SK-N-SH (cell line): ENCODE measurements around the gene MEN1. TPM values are rescaled to one million over a fixed set of nuclear protein-coding genes. Genes with fewer than 3 reads are reported as not detected.

Experiments
- CTCF ChIA-PET: fragments of 300-600, 350-600 bp; formaldehyde crosslinking; extraction: SDS; loops from one replicate; lab custom pipeline; 2021; lab: Yijun Ruan, JAX
- POLR2A ChIA-PET: fragments of 350-600 bp; sonication (Branson Sonifier 250); formaldehyde crosslinking; extraction: SDS; loops from one replicate; lab custom pipeline; 2020; ENCODE audit warnings: antibody characterized with exemption, inconsistent platforms; lab: Yijun Ruan, JAX
- DNase-seq: peaks from one replicate; pipeline ENCODE4 v3.0.0; 2012
- H2AFZ ChIP-seq: fragments of 200-600 bp; sonication (generic); 2 replicates; pipeline ENCODE4 v1.8.1; 2016; ENCODE audit warnings: antibody characterized with exemption, mild to moderate bottlenecking, low read depth
- H3F3A ChIP-seq: fragments of 200-600 bp; sonication (generic); replicated peaks from 2 replicates; pipeline ENCODE3; 2016; ENCODE audit warnings: antibody characterized with exemption, mild to moderate bottlenecking; ENCODE audit not compliant: insufficient read depth
- H3K27ac ChIP-seq, 2 experiments: fragments of 200-500 bp in 1 of 2; fragments of 200-600 bp in 1 of 2; sonication (Bioruptor generic) in 1 of 2; sonication (generic), shearing (Covaris generic) in 1 of 2; 2 replicates each; pipeline versions ENCODE4 v1.5.1 to v1.6.1; 2014 to 2016; ENCODE audit warnings: low read depth in 2 of 2, inconsistent platforms in 1 of 2, low read length in 1 of 2, mild to moderate bottlenecking in 1 of 2, mixed read lengths in 1 of 2
- H3K27me3 ChIP-seq: fragments of 200-600 bp; sonication (generic), shearing (Covaris generic); 2 replicates; pipeline ENCODE4 v1.6.1; 2016; ENCODE audit warnings: mixed run types; ENCODE audit not compliant: insufficient read depth
- H3K36me3 ChIP-seq, 2 experiments: fragments of 200-500 bp in 1 of 2; fragments of 200-600 bp in 1 of 2; sonication (Bioruptor generic) in 1 of 2; sonication (generic) in 1 of 2; replicated peaks in 1 of 2; 2 replicates each; pipeline versions ENCODE3 to v1.5.1; 2014 to 2016; ENCODE audit warnings: low read length in 1 of 2, mild to moderate bottlenecking in 1 of 2; ENCODE audit not compliant: insufficient read depth in 2 of 2, control insufficient read depth in 1 of 2
- H3K4me1 ChIP-seq, 2 experiments: fragments of 200-500 bp in 1 of 2; fragments of 200-600 bp in 1 of 2; sonication (Bioruptor generic) in 1 of 2; sonication (generic), shearing (Covaris generic) in 1 of 2; 2 replicates each; pipeline versions ENCODE4 v1.5.1 to v1.6.1; 2014 to 2016; ENCODE audit warnings: low read depth in 1 of 2, low read length in 1 of 2, mixed run types in 1 of 2; ENCODE audit not compliant: insufficient read depth in 2 of 2, control insufficient read depth in 1 of 2
- H3K4me2 ChIP-seq: fragments of 200-600 bp; sonication (generic), shearing (Covaris generic); 2 replicates; pipeline ENCODE4 v1.6.1; 2017; ENCODE audit warnings: mixed run types
- H3K4me3 ChIP-seq, 2 experiments: fragments of 200-500 bp in 1 of 2; fragments of 200-600 bp in 1 of 2; sonication (Bioruptor generic) in 1 of 2; sonication (generic), shearing (Covaris generic) in 1 of 2; 2 replicates each; pipeline versions ENCODE4 v1.5.1 to v1.8.1; 2014 to 2016; ENCODE audit warnings: low read depth in 2 of 2, inconsistent platforms in 1 of 2, low read length in 1 of 2, mild to moderate bottlenecking in 1 of 2, mixed read lengths in 1 of 2, moderate library complexity in 1 of 2
- H3K79me2 ChIP-seq: fragments of 200-600 bp; sonication (generic); 2 replicates; pipeline ENCODE4 v1.8.1; 2017; ENCODE audit warnings: mild to moderate bottlenecking; ENCODE audit not compliant: insufficient read depth
- H3K9ac ChIP-seq: fragments of 200-600 bp; sonication (generic); 2 replicates; pipeline ENCODE4 v1.6.1; 2017; ENCODE audit warnings: mixed run types
- H3K9me2 ChIP-seq: fragments of 200-600 bp; sonication (generic); 2 replicates; pipeline ENCODE4 v1.6.1; 2017; ENCODE audit warnings: mixed run types
- H3K9me3 ChIP-seq: fragments of 200-600 bp; sonication (generic); 2 replicates; pipeline ENCODE4 v1.6.1; 2017; ENCODE audit warnings: mixed run types, mild to moderate bottlenecking, moderate library complexity
- H4K20me1 ChIP-seq: fragments of 200-600 bp; sonication (generic); 2 replicates; pipeline ENCODE4 v1.6.1; 2017; ENCODE audit warnings: mild to moderate bottlenecking, mixed run types; ENCODE audit not compliant: insufficient read depth
- FOSL2 ChIP-seq: IDR thresholded peaks from 2 replicates; pipeline ENCODE4 v1.4.0; 2012; ENCODE audit warnings: low read depth, mild to moderate bottlenecking, moderate library complexity, borderline replicate concordance
- FOXJ3 ChIP-seq: sonication (generic); formaldehyde crosslinking; IDR thresholded peaks from 2 replicates; pipeline ENCODE4 v1.5.1; 2020; ENCODE audit warnings: mild to moderate bottlenecking, missing genetic modification reagents
- GABPA ChIP-seq: IDR thresholded peaks from 2 replicates; pipeline ENCODE4 v1.4.0; 2012; ENCODE audit warnings: low read depth, mild to moderate bottlenecking
- JUND ChIP-seq: IDR thresholded peaks from 2 replicates; pipeline ENCODE4 v1.4.0; 2012
- RFX5 ChIP-seq: IDR thresholded peaks from 2 replicates; pipeline ENCODE4 v1.6.1; 2012; ENCODE audit warnings: mild to moderate bottlenecking, improper control_type of control experiment, low read length
- TCF12 ChIP-seq: IDR thresholded peaks from 2 replicates; pipeline ENCODE4 v1.4.0; 2012
- WGBS: methylation state at CpG from one replicate; pipeline ENCODE4 v1.1.6; 2017; ENCODE audit warnings: low lambda C conversion rate; 5-methylcytosine and 5-hydroxymethylcytosine counted together
- polyA plus RNA-seq, 3 experiments: library from polyadenylated mRNA; depleted of rRNA; stranded (reverse); fragments of >200 nt; gene quantifications; 2 replicates each; pipeline ENCODE4 v1.2.3, GENCODE V29; 2012
- TF ChIP-seq, protein P1 (sequence below): fragments of 200-600 bp; sonication (generic); IDR thresholded peaks from 2 replicates; pipeline ENCODE4 v1.6.1; 2017; ENCODE audit warnings: antibody characterized with exemption, mild to moderate bottlenecking, moderate library complexity
- TF ChIP-seq, protein P2 (sequence below): IDR thresholded peaks from 2 replicates; pipeline ENCODE4 v1.4.0; 2012; ENCODE audit warnings: low read depth
- TF ChIP-seq, protein P3 (sequence below): IDR thresholded peaks from 2 replicates; pipeline ENCODE4; 2012

The MEN1 gene
- polyA plus RNA-seq, 1 of the 3 experiments (the other 2 are of a cell fraction) = 52.9 TPM

DNA sequence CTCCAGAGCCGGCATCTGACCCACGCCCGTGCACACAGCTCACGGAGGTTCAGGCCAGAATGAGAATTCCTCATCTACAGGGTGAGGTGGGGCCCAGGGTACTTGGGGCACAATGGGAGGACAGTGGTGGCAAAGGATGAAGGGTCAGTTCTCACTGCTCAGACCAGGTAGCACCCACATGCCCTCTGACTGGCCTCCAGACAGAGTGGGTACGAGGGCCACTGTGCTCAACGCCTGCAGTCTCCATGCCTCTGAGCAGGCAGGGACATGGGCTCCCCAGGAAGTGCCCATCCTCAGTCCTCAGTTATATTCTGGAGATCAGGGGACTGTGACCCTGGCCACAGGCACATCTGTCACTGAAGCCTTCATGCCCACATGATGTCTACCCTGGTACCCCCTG lies 47.1 kb upstream of the MEN1 start:
- Histone ChIP-seq H3K9me3 (no peaks in the 10 kb centered on the region), H3K9me2 (no peaks in the 10 kb centered on the region), H3K27me3 (no peaks in the 10 kb centered on the region), H2AFZ (no peak overlapping the region), H3K36me3 (peaks cover 7 to 27% of the 10 kb centered on the region in 2 experiments), H3K4me2 (no peak overlapping the region), H3K27ac (no peak overlapping the region; a peak in 1 of 4 replicates), H3K79me2 (peaks cover 46% of the 10 kb centered on the region), H3K9ac (no peak overlapping the region), H3K4me1 (peaks cover 11 to 28% of the 10 kb centered on the region in 2 experiments; a peak in 3 of 4 replicates), H3K4me3 (no peak overlapping the region), H4K20me1 (peaks cover 10% of the 10 kb centered on the region; the same call in 1 of the 2 replicates), H3F3A (peaks cover 11% of the 10 kb centered on the region)
- 97% methylated on average over 4 of the region's 6 CpGs for WGBS
- ChIA-PET POLR2A (interaction anchor here (2.4 kb wide), 1 partner anchor 21 kb away, joined by 8 read pairs; the partner anchor contains the start of gene EHD1), CTCF (interaction anchor here (0.8 to 3.9 kb wide), 6 partner anchors 9 to 169 kb away, joined by 3 to 18 read pairs (median 3); no protein-coding TSS in a partner anchor)
- TF ChIP-seq FOXJ3 (CRISPR knock-in tag) = no peak
- no peak for TF ChIP-seq GABPA
- TF ChIP-seq, protein P1, sequence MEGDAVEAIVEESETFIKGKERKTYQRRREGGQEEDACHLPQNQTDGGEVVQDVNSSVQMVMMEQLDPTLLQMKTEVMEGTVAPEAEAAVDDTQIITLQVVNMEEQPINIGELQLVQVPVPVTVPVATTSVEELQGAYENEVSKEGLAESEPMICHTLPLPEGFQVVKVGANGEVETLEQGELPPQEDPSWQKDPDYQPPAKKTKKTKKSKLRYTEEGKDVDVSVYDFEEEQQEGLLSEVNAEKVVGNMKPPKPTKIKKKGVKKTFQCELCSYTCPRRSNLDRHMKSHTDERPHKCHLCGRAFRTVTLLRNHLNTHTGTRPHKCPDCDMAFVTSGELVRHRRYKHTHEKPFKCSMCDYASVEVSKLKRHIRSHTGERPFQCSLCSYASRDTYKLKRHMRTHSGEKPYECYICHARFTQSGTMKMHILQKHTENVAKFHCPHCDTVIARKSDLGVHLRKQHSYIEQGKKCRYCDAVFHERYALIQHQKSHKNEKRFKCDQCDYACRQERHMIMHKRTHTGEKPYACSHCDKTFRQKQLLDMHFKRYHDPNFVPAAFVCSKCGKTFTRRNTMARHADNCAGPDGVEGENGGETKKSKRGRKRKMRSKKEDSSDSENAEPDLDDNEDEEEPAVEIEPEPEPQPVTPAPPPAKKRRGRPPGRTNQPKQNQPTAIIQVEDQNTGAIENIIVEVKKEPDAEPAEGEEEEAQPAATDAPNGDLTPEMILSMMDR = no peak
- no peak for TF ChIP-seq JUND
- DNase-seq = no peak

DNA sequence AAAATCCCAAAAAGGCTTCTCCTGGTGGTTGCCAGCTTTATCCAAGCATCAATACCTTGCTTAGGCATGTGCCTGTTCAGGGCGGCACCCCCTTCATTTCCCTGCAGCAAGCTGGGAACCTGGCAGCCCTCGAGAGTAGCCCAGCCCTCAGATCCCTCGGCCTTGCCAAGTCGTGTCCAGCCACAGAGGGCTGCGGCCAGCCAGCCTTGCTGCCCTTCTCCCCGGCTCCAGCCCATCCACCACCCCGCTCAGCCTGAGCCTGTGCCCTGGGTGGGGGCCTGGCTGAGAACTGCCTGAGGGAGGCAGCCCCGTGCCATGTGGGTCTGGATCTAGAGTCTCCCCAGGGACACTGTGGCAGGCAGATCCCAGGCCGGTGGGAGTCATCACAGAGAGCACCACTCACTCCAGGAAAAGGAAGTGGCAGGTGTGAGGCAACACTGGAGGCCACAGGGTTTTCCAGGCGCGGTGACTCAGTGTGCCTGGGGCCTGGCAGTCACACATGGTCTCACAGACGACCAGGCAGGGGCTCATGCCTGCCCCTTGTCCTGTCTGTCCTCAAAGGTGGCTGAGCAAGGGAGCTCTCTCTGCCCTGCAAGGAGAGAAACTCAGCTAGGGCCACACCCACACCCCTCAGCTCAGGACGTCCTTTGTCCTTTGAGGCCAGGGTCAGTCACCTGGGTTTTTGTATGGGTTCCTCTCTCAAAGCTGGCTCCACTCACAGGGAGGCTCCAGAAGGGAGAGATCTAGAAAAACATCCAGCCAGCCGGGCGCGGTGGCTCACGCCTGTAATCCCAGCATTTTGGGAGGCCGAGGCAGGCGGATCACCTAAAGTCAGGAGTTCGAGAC lies 46.3 kb upstream of the MEN1 start:
- H3K4me2 ChIP-seq = peak overlapping the region; percentile 66; the same call in 1 of the 2 replicates
- no peaks in the 10 kb centered on the region for H3K9me2 ChIP-seq
- H3K27ac ChIP-seq = peak overlapping the region; percentile 2 to 80; a peak in 3 of 4 replicates
- 74% methylated on average over 12 of the region's 20 CpGs for WGBS
- H3F3A ChIP-seq = peaks cover 6% of the 10 kb centered on the region
- H3K9me3 ChIP-seq = no peaks in the 10 kb centered on the region
- peaks cover 7 to 27% of the 10 kb centered on the region in 2 experiments for H3K36me3 ChIP-seq
- H3K27me3 ChIP-seq = no peaks in the 10 kb centered on the region
- peaks cover 37% of the 10 kb centered on the region for H3K79me2 ChIP-seq
- CTCF ChIA-PET = interaction anchor here (0.8 to 3.9 kb wide), 9 partner anchors 8 to 168 kb away, joined by 3 to 18 read pairs (median 3); partner anchors contain the start of gene PPP2R5B
- 0 out of 2 replicates have a peak, but pooled peaks cover under 1% of the 10 kb centered on the region for H4K20me1 ChIP-seq
- TF ChIP-seq, protein P2, sequence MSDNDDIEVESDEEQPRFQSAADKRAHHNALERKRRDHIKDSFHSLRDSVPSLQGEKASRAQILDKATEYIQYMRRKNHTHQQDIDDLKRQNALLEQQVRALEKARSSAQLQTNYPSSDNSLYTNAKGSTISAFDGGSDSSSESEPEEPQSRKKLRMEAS = peak; percentile 67
- peak; percentile 66 for TF ChIP-seq TCF12
- TF ChIP-seq, protein P3, sequence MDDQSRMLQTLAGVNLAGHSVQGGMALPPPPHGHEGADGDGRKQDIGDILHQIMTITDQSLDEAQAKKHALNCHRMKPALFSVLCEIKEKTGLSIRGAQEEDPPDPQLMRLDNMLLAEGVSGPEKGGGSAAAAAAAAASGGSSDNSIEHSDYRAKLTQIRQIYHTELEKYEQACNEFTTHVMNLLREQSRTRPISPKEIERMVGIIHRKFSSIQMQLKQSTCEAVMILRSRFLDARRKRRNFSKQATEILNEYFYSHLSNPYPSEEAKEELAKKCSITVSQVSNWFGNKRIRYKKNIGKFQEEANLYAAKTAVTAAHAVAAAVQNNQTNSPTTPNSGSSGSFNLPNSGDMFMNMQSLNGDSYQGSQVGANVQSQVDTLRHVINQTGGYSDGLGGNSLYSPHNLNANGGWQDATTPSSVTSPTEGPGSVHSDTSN = peak; percentile 12; the same call in 1 of the 2 replicates
- no peak for TF ChIP-seq RFX5
- TF ChIP-seq FOSL2 = peak; percentile 63; the same call in 1 of the 2 replicates
- no peak overlapping the region for H3K4me3 ChIP-seq
- H3K4me1 ChIP-seq = peaks cover 11 to 28% of the 10 kb centered on the region in 2 experiments; a peak in 3 of 4 replicates
- DNase-seq = no peak
- peak overlapping the region; percentile 49; the same call in 1 of the 2 replicates for H3K9ac ChIP-seq
- POLR2A ChIA-PET = interaction anchor here (2.4 kb wide), 1 partner anchor 22 kb away, joined by 8 read pairs; the partner anchor contains the start of gene EHD1
- H2AFZ ChIP-seq = no peak overlapping the region
